ENCODE results near the gene ATP6V0C. TPM values are rescaled to one million over a fixed set of nuclear protein-coding genes. Genes with fewer than 3 reads are reported as not detected.
A peak's percentile ranks its signal among the peaks of the same experiment; 100 is the strongest.

Gene ATP6V0C
- total RNA-seq, 3 donors from 2014 or later, result 27.5 to 70.2 (median 45.4) TPM

DNA sequence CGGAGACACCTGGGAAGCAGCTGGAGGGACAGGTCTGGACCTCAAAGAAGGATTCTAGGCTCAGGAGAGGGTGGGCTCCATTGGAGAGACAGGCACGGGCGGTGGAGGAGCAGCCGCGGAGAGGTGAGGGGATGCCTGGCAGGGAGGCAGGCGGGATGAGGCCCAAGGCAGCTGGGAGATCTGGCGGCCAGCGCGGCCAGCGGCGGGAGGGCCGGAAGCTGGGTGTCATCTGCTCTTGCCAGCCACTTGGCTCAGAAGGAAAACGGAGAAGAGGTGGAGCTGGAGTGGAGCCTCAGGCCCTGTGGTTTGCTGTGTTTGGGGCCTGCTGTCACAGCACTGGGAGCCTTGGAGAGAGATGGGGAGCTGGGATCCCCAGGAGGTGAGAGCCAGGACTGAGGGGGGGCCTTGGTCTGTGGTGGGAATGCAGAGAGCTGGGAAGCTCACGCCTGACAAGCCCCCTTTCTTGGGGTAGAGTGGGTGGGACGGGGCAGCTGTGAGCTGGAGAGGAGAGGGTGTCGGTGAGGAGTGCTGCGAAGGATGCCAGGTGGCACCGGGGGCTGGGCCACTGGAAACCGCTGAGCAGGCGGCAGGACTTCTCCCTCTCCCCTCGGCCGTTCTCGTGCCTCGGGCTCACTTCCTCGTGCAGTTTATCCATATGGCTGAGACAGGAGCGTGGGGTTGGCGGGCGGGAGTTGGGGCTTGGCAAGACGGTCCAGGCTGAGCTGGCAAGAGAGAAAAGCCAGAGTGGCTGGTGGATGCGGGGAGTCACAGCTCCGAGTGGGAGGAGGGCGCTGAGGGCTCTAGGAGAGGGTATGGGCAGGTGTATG lies 30.8 kb upstream of the ATP6V0C start:
- Histone ChIP-seq H3K27ac (peak overlapping the region; percentile 78 to 90), H3K4me1 (peaks cover 10 to 27% of the 10 kb centered on the region in 2 donors), H3K27me3 (no peaks in the 10 kb centered on the region), H3K36me3 (no peaks in the 10 kb centered on the region), H3K4me3 (peak overlapping the region; percentile 3 to 58 (median 40)), H3K9me3 (no peaks in the 10 kb centered on the region)
- TF ChIP-seq POLR2A (IDR thresholded peaks at IDR 0.05) (no peak), POLR2AphosphoS5 (IDR thresholded peaks at IDR 0.05) (peak in 1 of 3 donors; percentile 23)
- DNase-seq (ENCODE audit: low spot score in 2 of 2), result peak; percentile 72 to 74
- intact Hi-C loops (cut with DNase I; ENCODE audit: low total_unique reads), result no loop called here

GRCh38 chr16:2483939-2484897 lies 29.5 kb upstream of the ATP6V0C start:
- H3K27me3 ChIP-seq, result no peaks in the 10 kb centered on the region
- H3K9me3 ChIP-seq, result no peaks in the 10 kb centered on the region
- intact Hi-C loops (cut with DNase I; ENCODE audit: low total_unique reads), result no loop called here
- no peak for TF ChIP-seq POLR2A (IDR thresholded peaks at IDR 0.05)
- no peak for TF ChIP-seq POLR2AphosphoS5 (IDR thresholded peaks at IDR 0.05)
- TF ChIP-seq CTCF (IDR thresholded peaks at IDR 0.05), result no peak
- H3K4me1 ChIP-seq, result peaks cover 10 to 27% of the 10 kb centered on the region in 2 donors
- no peak for DNase-seq (ENCODE audit: low spot score in 2 of 2)
- H3K27ac ChIP-seq, result peak overlapping the region; percentile 78 to 90
- peak overlapping the region in 1 of 3 donors; percentile 40 for H3K4me3 ChIP-seq
- H3K36me3 ChIP-seq, result no peaks in the 10 kb centered on the region

DNA sequence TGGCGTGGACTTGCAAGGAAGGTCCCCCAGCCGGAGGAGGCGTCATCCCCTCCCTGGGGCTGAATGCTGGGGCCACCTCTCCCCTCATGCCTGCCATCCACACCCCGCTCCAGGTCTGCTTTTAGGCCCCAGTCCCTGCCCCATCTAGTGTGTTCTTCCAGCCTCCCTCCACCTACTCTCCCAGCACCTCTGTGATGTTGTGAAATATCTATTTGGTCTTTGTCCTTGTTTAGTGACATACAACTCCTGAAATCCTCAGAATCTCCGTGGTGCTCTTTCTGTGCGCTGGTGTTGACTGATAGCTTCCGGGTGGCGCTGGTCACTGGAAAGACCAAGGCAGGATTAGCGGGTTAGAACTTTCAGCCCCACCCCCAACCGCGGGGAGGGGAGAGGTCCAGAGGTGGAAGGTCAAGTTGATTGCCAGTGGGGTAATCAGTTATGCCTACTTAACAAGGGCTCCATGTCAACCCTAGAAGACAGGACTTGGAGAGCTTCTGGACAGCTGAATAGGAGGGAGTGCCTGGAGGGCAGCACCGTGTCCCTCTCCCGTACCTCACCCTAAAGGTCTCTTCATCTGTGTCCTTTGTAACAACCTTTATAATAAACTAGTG lies 28.7 kb upstream of the ATP6V0C start:
- Histone ChIP-seq H3K9me3 (no peaks in the 10 kb centered on the region), H3K4me3 (no peak overlapping the region), H3K27ac (peak overlapping the region; percentile 78 to 90), H3K4me1 (peaks cover 10 to 27% of the 10 kb centered on the region in 2 donors), H3K36me3 (no peaks in the 10 kb centered on the region), H3K27me3 (no peaks in the 10 kb centered on the region)
- no peak for DNase-seq (ENCODE audit: low spot score in 2 of 2)
- no peak for TF ChIP-seq POLR2A (IDR thresholded peaks at IDR 0.05)
- no peak for TF ChIP-seq CTCF (IDR thresholded peaks at IDR 0.05)
- TF ChIP-seq POLR2AphosphoS5 (IDR thresholded peaks at IDR 0.05), result no peak
- intact Hi-C loops (cut with DNase I; ENCODE audit: low total_unique reads), result no loop called here

DNA sequence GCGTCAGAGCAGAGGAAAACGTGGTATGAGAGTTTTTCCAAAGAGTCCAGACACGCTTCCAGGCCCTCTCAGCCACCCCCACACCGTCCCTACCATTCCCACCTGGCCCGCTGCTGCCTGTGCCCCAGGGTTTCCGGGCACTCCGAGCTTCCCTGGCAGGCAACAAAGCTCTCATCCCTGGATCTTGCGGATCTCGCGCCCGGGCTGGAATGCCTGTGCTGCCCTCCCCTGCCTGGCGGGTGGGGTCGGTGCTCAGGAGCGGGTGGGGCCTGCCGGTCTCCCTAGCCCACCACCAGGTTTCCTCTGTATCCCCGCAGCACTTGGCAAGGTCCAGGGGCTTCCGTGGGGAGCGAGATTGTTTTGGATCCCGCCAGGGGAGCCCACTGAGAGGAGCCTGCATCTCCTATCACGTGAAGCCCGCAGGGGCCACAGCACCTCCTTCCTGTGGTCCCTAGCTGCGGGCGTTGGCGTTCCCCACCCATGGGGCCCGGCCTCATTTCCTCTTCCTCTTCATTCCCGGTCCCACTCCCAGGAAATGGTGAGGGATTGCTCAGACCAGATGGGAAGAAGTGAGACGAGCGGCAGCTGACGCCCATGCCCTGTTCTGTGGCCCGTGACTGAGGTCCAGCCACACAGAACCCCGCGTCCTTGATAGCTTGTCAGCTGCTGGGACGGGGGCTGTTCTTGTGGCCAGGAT lies 27.8 kb upstream of the ATP6V0C start:
- H3K36me3 ChIP-seq, result no peaks in the 10 kb centered on the region
- H3K27me3 ChIP-seq, result no peaks in the 10 kb centered on the region
- TF ChIP-seq POLR2AphosphoS5 (IDR thresholded peaks at IDR 0.05) (no peak), POLR2A (IDR thresholded peaks at IDR 0.05) (no peak), CTCF (IDR thresholded peaks at IDR 0.05) (no peak)
- peak overlapping the region; percentile 29 to 90 for H3K27ac ChIP-seq
- H3K9me3 ChIP-seq, result no peaks in the 10 kb centered on the region
- no peak for DNase-seq (ENCODE audit: low spot score in 2 of 2)
- peak overlapping the region in 2 of 3 donors; percentile 7 to 26 for H3K4me3 ChIP-seq
- peaks cover 10 to 27% of the 10 kb centered on the region in 2 donors for H3K4me1 ChIP-seq
- intact Hi-C loops (cut with DNase I; ENCODE audit: low total_unique reads), result no loop called here

All from breast epithelium (tissue), 4 donors.